HL-60 (cell line): Measurements from ENCODE around the gene PTPRM.

Source experiments
- POLR2AphosphoS5 ChIP-seq: IDR thresholded peaks from 2 replicates; pipeline ENCODE4 v1.6.1; 2012; ENCODE audit warnings: low read depth
- TF ChIP-seq, protein P1 (sequence below): IDR thresholded peaks from one replicate; pipeline ENCODE4 v1.5.1; 2011; ENCODE audit warnings: low read length, control low read depth, inconsistent platforms; ENCODE audit not compliant: insufficient read depth
- TF ChIP-seq, protein P2 (sequence below): IDR thresholded peaks from 2 replicates; pipeline ENCODE4 v1.6.1; 2012; ENCODE audit warnings: low read depth; ENCODE audit not compliant: insufficient replicate concordance

DNA sequence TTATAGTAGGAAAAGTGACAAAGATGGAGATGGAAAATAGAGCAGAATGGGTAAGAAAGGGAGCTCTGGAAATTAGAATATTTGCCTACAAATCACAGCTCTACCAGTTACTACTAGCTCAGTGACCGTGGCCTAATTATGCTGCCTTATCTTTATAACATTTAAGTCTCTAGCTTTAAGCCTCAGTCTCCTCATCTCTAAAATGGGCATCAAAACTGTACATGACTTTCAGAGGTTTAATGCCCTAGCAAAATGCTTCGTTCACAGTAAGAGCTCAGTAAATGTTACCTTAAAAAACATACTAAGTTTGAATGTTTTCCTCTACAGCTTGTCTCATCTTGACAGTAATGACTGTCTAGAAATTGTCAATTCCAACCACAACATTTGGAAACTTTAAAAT, 8.3 kb upstream of the PTPRM start:
- TF ChIP-seq, protein P1, sequence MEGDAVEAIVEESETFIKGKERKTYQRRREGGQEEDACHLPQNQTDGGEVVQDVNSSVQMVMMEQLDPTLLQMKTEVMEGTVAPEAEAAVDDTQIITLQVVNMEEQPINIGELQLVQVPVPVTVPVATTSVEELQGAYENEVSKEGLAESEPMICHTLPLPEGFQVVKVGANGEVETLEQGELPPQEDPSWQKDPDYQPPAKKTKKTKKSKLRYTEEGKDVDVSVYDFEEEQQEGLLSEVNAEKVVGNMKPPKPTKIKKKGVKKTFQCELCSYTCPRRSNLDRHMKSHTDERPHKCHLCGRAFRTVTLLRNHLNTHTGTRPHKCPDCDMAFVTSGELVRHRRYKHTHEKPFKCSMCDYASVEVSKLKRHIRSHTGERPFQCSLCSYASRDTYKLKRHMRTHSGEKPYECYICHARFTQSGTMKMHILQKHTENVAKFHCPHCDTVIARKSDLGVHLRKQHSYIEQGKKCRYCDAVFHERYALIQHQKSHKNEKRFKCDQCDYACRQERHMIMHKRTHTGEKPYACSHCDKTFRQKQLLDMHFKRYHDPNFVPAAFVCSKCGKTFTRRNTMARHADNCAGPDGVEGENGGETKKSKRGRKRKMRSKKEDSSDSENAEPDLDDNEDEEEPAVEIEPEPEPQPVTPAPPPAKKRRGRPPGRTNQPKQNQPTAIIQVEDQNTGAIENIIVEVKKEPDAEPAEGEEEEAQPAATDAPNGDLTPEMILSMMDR, result no peak
- TF ChIP-seq POLR2AphosphoS5, result no peak
- TF ChIP-seq, protein P2, sequence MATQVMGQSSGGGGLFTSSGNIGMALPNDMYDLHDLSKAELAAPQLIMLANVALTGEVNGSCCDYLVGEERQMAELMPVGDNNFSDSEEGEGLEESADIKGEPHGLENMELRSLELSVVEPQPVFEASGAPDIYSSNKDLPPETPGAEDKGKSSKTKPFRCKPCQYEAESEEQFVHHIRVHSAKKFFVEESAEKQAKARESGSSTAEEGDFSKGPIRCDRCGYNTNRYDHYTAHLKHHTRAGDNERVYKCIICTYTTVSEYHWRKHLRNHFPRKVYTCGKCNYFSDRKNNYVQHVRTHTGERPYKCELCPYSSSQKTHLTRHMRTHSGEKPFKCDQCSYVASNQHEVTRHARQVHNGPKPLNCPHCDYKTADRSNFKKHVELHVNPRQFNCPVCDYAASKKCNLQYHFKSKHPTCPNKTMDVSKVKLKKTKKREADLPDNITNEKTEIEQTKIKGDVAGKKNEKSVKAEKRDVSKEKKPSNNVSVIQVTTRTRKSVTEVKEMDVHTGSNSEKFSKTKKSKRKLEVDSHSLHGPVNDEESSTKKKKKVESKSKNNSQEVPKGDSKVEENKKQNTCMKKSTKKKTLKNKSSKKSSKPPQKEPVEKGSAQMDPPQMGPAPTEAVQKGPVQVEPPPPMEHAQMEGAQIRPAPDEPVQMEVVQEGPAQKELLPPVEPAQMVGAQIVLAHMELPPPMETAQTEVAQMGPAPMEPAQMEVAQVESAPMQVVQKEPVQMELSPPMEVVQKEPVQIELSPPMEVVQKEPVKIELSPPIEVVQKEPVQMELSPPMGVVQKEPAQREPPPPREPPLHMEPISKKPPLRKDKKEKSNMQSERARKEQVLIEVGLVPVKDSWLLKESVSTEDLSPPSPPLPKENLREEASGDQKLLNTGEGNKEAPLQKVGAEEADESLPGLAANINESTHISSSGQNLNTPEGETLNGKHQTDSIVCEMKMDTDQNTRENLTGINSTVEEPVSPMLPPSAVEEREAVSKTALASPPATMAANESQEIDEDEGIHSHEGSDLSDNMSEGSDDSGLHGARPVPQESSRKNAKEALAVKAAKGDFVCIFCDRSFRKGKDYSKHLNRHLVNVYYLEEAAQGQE, result no peak
